Measurements from ENCODE around the gene ZNF555. TPM values are rescaled to one million over a fixed set of nuclear protein-coding genes. Genes with fewer than 3 reads are reported as not detected.

ZNF555 gene
- total and polyA plus RNA-seq, 2 of the 13 experiments (the other 11 are each of a cell fraction or from before 2014, with no cell fraction given), result 5.0 to 8.0 TPM

- no peak for TF ChIP-seq KDM6A (CRISPR knock-in tag; IDR thresholded peaks at IDR 0.05; ENCODE audit: low read depth)
- TF ChIP-seq POLR2A (IDR thresholded peaks at IDR 0.05; ENCODE audit: insufficient read depth in 1 of 2, low read depth in 2 of 2, low read length in 2 of 2), result peak; percentile 45 to 62; a peak in 3 of 4 replicates
- no peak for TF ChIP-seq ELK4 (CRISPR knock-in tag; IDR thresholded peaks at IDR 0.05; ENCODE audit: borderline replicate concordance)
- TF ChIP-seq FOXJ3 (CRISPR knock-in tag; IDR thresholded peaks at IDR 0.05; ENCODE audit: borderline replicate concordance), result peak; percentile 58; the same call in 1 of the 2 replicates
- TF ChIP-seq RARG (CRISPR knock-in tag; IDR thresholded peaks at IDR 0.05; ENCODE audit: low read depth), result peak; percentile 68; the same call in 1 of the 2 replicates
- TF ChIP-seq ZNF318 (CRISPR knock-in tag; IDR thresholded peaks at IDR 0.05), result no peak; the same call in 1 of the 2 replicates
- no peak for TF ChIP-seq IRF1 (CRISPR knock-in tag; IDR thresholded peaks at IDR 0.05; ENCODE audit: low read depth)
- peak; percentile 20; the same call in 1 of the 2 replicates for TF ChIP-seq ZNF430 (CRISPR knock-in tag; IDR thresholded peaks at IDR 0.05)
- TF ChIP-seq SIX4 (CRISPR knock-in tag; IDR thresholded peaks at IDR 0.05), result no peak
- peak; percentile 31 for TF ChIP-seq ZNF18 (CRISPR knock-in tag; IDR thresholded peaks at IDR 0.05; ENCODE audit: insufficient replicate concordance)
- TF ChIP-seq MTA1 (CRISPR knock-in tag; IDR thresholded peaks at IDR 0.05; ENCODE audit: borderline replicate concordance), result peak; percentile 100
- no peak for TF ChIP-seq RFX3 (CRISPR knock-in tag; IDR thresholded peaks at IDR 0.05)
- TF ChIP-seq ETV6 (CRISPR knock-in tag; conservative IDR thresholded peaks at IDR 0.05), result 0 out of 2 replicates have a peak, but pooled peaks have one; percentile 58
- TF ChIP-seq NFE2L1 (CRISPR knock-in tag; IDR thresholded peaks at IDR 0.05; ENCODE audit: borderline replicate concordance), result no peak
- peak; percentile 62; the same call in 1 of the 2 replicates for TF ChIP-seq TOPORS (CRISPR knock-in tag; IDR thresholded peaks at IDR 0.05)
- peak; percentile 94 for TF ChIP-seq HOXA5 (CRISPR knock-in tag; IDR thresholded peaks at IDR 0.05)
- peak; percentile 42; the same call in 1 of the 2 replicates for TF ChIP-seq FOSL2 (CRISPR knock-in tag; IDR thresholded peaks at IDR 0.05)
Observed at GRCh38 chr19:2840794-2841791, at the start of gene ZNF555 (continued).
